HCT116 (cell line): ENCODE measurements around the gene MCRS1. TPM values are rescaled to one million over a fixed set of nuclear protein-coding genes. Genes with fewer than 3 reads are reported as not detected.

Experiments
- ATAC-seq: fragments of 200-7000 bp; cut with Tn5 transposase; 2 replicates; pipeline ENCODE4 v1.9.1; 2020; ENCODE audit warnings: mild to moderate bottlenecking, moderate library complexity
- BruUV-seq: library from RNA; stranded (reverse); fragments of 400-500 nt; replicated peaks from 2 replicates; lab custom pipeline; 2021; lab: Mats Ljungman, UMichigan
- CTCF ChIA-PET: fragments of 300-600 bp; sonication (Branson Sonifier 250); formaldehyde crosslinking; loops from one replicate; lab custom pipeline; 2021; ENCODE audit warnings: antibody characterized with exemption; lab: Charles Lee
- POLR2A ChIA-PET: fragments of 300-600, 350-600 bp; sonication (Branson Sonifier 250); formaldehyde crosslinking; loops from one replicate; lab custom pipeline; 2021; ENCODE audit warnings: antibody characterized with exemption; lab: Charles Lee
- RAD21 ChIA-PET, 2 experiments: fragments of 300-600 bp; sonication (Branson Sonifier 250); formaldehyde crosslinking; loops; one replicate each; lab custom pipeline; 2023; ENCODE audit warnings: low total read pairs in 2 of 2; ENCODE audit not compliant: uncharacterized antibody in 2 of 2, unreplicated experiment in 2 of 2, low non-redundant PET in 1 of 2; lab: Charles Lee
- DNase-seq: peaks from one replicate; pipeline ENCODE4 v3.0.0-alpha.2; 2010; ENCODE audit warnings: low read depth, low spot score
- H2AFZ ChIP-seq: fragments of 200-600 bp; shearing (Covaris generic), sonication (generic); 2 replicates; pipeline ENCODE4 v1.6.1; 2017; ENCODE audit warnings: low read depth, mixed run types, mixed read lengths, antibody characterized with exemption, low read length; ENCODE audit not compliant: poor library complexity, severe bottlenecking
- H3K27ac ChIP-seq: 2 replicates; pipeline ENCODE4 v1.5.1; 2012; ENCODE audit warnings: low read depth, low read length
- H3K27me3 ChIP-seq: fragments of 200-600 bp; sonication (generic); 2 replicates; pipeline ENCODE4 v1.6.1; 2016; ENCODE audit warnings: mixed run types, low read length, mixed read lengths; ENCODE audit not compliant: insufficient read depth
- H3K36me3 ChIP-seq, 2 experiments: fragments of 200-500 bp in 1 of 2; fragments of 200-600 bp in 1 of 2; sonication (Bioruptor generic) in 1 of 2; sonication (generic) in 1 of 2; 2 replicates each; pipeline versions ENCODE4 v1.5.1 to v1.6.1; 2014 to 2016; ENCODE audit warnings: low read length in 2 of 2, inconsistent platforms in 1 of 2, mixed read lengths in 1 of 2, mixed run types in 1 of 2; ENCODE audit not compliant: insufficient read depth in 2 of 2, control insufficient read depth in 1 of 2
- H3K4me1 ChIP-seq, 2 experiments: fragments of 200-600 bp in 1 of 2; sonication (generic) in 1 of 2; 2 replicates each; pipeline versions ENCODE4 v1.5.1 to v1.6.1; 2012 to 2017; ENCODE audit warnings: low read length in 2 of 2, inconsistent platforms in 1 of 2, mild to moderate bottlenecking in 1 of 2, mixed read lengths in 1 of 2, mixed run types in 1 of 2, moderate library complexity in 1 of 2; ENCODE audit not compliant: insufficient read depth in 2 of 2, control insufficient read depth in 1 of 2
- H3K4me2 ChIP-seq: fragments of 200-600 bp; sonication (generic); 2 replicates; pipeline ENCODE4 v1.6.1; 2017; ENCODE audit warnings: mixed run types, low read length, mixed read lengths
- H3K4me3 ChIP-seq, 2 experiments: fragments of 200-600 bp in 1 of 2; sonication (generic) in 1 of 2; replicated peaks in 1 of 2; 2 replicates each; pipeline ENCODE4 v1.5.1; 2011 to 2016; ENCODE audit warnings: low read length in 2 of 2, control low read depth in 1 of 2, low read depth in 1 of 2, mild to moderate bottlenecking in 1 of 2, mixed read lengths in 1 of 2, mixed run types in 1 of 2
- H3K79me2 ChIP-seq: fragments of 200-600 bp; sonication (generic); 2 replicates; pipeline ENCODE4 v1.6.1; 2017; ENCODE audit warnings: mild to moderate bottlenecking, mixed run types, low read length, moderate library complexity, mixed read lengths; ENCODE audit not compliant: insufficient read depth
- H3K9ac ChIP-seq: fragments of 200-600 bp; sonication (generic); 2 replicates; pipeline ENCODE4 v1.6.1; 2016; ENCODE audit warnings: low read length, mixed read lengths
- H3K9me2 ChIP-seq: fragments of 200-600 bp; sonication (generic), shearing (Covaris generic); 2 replicates; pipeline ENCODE4 v1.6.1; 2017; ENCODE audit warnings: mixed run types, mild to moderate bottlenecking, moderate library complexity; ENCODE audit not compliant: insufficient read depth
- H3K9me3 ChIP-seq, 2 experiments: fragments of 200-500 bp in 1 of 2; fragments of 200-600 bp in 1 of 2; sonication (Bioruptor generic) in 1 of 2; sonication (generic) in 1 of 2; 2 replicates each; pipeline ENCODE4 v1.6.1; 2014 to 2017; ENCODE audit warnings: low read length in 2 of 2, mixed read lengths in 2 of 2, inconsistent platforms in 1 of 2, low read depth in 1 of 2, mild to moderate bottlenecking in 1 of 2, mixed run types in 1 of 2, moderate library complexity in 1 of 2; ENCODE audit not compliant: control insufficient read depth in 1 of 2, insufficient read depth in 1 of 2
- H4K20me1 ChIP-seq: fragments of 200-600 bp; sonication (generic), shearing (Covaris generic); 2 replicates; pipeline ENCODE4 v1.6.1; 2017; ENCODE audit warnings: mixed run types, mild to moderate bottlenecking, moderate library complexity; ENCODE audit not compliant: insufficient read depth
- REST ChIP-seq: IDR thresholded peaks from 2 replicates; pipeline ENCODE4 v1.6.1; 2012; ENCODE audit warnings: low read depth
- ZFX ChIP-seq: fragments of 450-650 bp; IDR thresholded peaks from 2 replicates; pipeline ENCODE4 v1.6.1; 2017
- ZNF274 ChIP-seq: fragments of 200-500 bp; sonication (Bioruptor generic); IDR thresholded peaks from 2 replicates; pipeline ENCODE4 v1.6.1; 2014; ENCODE audit warnings: mild to moderate bottlenecking, low read depth, low read length, inconsistent platforms
- intact Hi-C: fragments of 100-400 bp; cut with micrococcal nuclease; formaldehyde crosslinking; loops from 2 replicates; pipeline ENCODE4 v1.10.0; 2022
- total RNA-seq: library from RNA; stranded (reverse); gene quantifications from one replicate; pipeline ENCODE4 v1.2.1, GENCODE V29; 2021; ENCODE audit not compliant: unreplicated experiment
- TF ChIP-seq, protein P1 (sequence below): IDR thresholded peaks from 2 replicates; pipeline ENCODE4 v1.6.1; 2012

Gene MCRS1
- total RNA-seq, 1 experiment from 2014 or later = 91.9 TPM

DNA sequence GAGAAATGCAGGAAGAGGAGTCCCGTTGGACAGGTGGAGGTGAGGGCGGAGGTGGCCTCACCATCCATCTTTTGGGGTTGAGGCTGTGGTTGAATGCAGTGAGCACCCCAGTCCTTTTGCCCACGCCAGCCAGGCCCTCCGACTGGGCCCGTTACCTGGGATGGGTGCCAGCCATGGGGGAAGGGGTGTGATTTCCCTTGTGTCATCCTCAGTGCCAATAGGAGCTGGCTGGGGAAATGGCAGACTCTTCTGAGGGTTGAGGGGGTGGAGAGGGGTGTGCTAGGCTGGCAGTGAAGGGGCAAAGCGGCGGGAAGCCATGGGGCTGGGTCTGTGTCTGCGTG, 19.5 kb downstream of the MCRS1 start:
- no peak for DNase-seq
- no peak overlapping the region for H3K4me2 ChIP-seq
- H3K27me3 ChIP-seq = no peaks in the 10 kb centered on the region
- H3K9ac ChIP-seq = no peak overlapping the region
- BruUV-seq = no TSS peak
- H3K9me2 ChIP-seq = no peaks in the 10 kb centered on the region
- no peak for TF ChIP-seq ZNF274
- TF ChIP-seq, all 23 proteins: peak for 0
- Histone ChIP-seq H3K4me3 (no peak overlapping the region), H3K4me1 (peaks cover 0 to 5% of the 10 kb centered on the region in 2 experiments; a peak in 2 of 4 replicates), H2AFZ (no peak overlapping the region), H3K27ac (no peak overlapping the region), H3K79me2 (no peaks in the 10 kb centered on the region), H3K36me3 (no peaks in the 10 kb centered on the region; a peak in 1 of 4 replicates), H3K9me3 (no peaks in the 10 kb centered on the region), H4K20me1 (no peaks in the 10 kb centered on the region)
- ChIA-PET RAD21 (no interaction called here), CTCF (no interaction called here), POLR2A (no interaction called here)
- ATAC-seq = no peak
- intact Hi-C loops = no loop called here

GRCh38 chr12:49547090-49547690, 20.8 kb downstream of the MCRS1 start:
- Histone ChIP-seq H3K9me3 (no peaks in the 10 kb centered on the region), H3K27me3 (no peaks in the 10 kb centered on the region), H3K9me2 (no peaks in the 10 kb centered on the region), H3K27ac (no peak overlapping the region), H3K79me2 (no peaks in the 10 kb centered on the region), H3K4me3 (no peak overlapping the region), H3K9ac (no peak overlapping the region), H3K4me1 (no peaks in the 10 kb centered on the region), H3K36me3 (peaks cover 0 to 7% of the 10 kb centered on the region in 2 experiments; a peak in 2 of 4 replicates), H3K4me2 (no peak overlapping the region), H4K20me1 (no peaks in the 10 kb centered on the region), H2AFZ (no peak overlapping the region)
- POLR2A ChIA-PET = interaction anchor here (0.7 kb wide), 1 partner anchor 20 kb away, joined by 3 read pairs; no protein-coding TSS in a partner anchor
- intact Hi-C loops = no loop called here
- RAD21 ChIA-PET = no interaction called here
- TF ChIP-seq ZFX (no peak), REST (no peak)
- TF ChIP-seq, protein P1, sequence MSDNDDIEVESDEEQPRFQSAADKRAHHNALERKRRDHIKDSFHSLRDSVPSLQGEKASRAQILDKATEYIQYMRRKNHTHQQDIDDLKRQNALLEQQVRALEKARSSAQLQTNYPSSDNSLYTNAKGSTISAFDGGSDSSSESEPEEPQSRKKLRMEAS = no peak
- DNase-seq (no peak), ATAC-seq (no peak)
- BruUV-seq = no TSS peak
- CTCF ChIA-PET = no interaction called here
